Esophagus (tissue), 2 donors: ENCODE measurements around the gene C10orf143. TPM values are rescaled to one million over a fixed set of nuclear protein-coding genes. Genes with fewer than 3 reads are reported as not detected.
A peak's percentile ranks its signal among the peaks of the same experiment; 100 is the strongest.
"Not testable (repeated sequence)": the region's sequence is repeated elsewhere in the genome, so short reads cannot be mapped to it uniquely, and the experiment has no call there.

Source experiments
- H3K27ac ChIP-seq, 2 donors: one replicate each; pipeline ENCODE4 v1.5.1; 2013; ENCODE audit warnings: low read depth in 2 of 2, mild to moderate bottlenecking in 2 of 2, inconsistent platforms in 1 of 2, low read length in 1 of 2, moderate library complexity in 1 of 2
- H3K27me3 ChIP-seq, 2 donors: one replicate each; pipeline ENCODE4 v1.6.1; 2013; ENCODE audit warnings: low read length in 2 of 2, control low read depth in 1 of 2, mild to moderate bottlenecking in 1 of 2; ENCODE audit not compliant: insufficient read depth in 2 of 2, control insufficient read depth in 1 of 2
- H3K36me3 ChIP-seq, 2 donors: one replicate each; pipeline ENCODE4 v1.6.1; 2013; ENCODE audit warnings: low read length in 1 of 2; ENCODE audit not compliant: control insufficient read depth in 2 of 2, insufficient read depth in 2 of 2
- H3K4me1 ChIP-seq, 2 donors: one replicate each; pipeline ENCODE4 v1.6.1; 2013; ENCODE audit warnings: low read length in 1 of 2; ENCODE audit not compliant: control insufficient read depth in 2 of 2, insufficient read depth in 2 of 2
- H3K4me3 ChIP-seq, 2 donors: one replicate each; pipeline ENCODE4 v1.5.1; 2013; ENCODE audit warnings: low read length in 2 of 2, mild to moderate bottlenecking in 2 of 2, low read depth in 1 of 2, moderate library complexity in 1 of 2
- H3K9me3 ChIP-seq, 2 donors: one replicate each; pipeline ENCODE4 v1.6.1; 2013; ENCODE audit warnings: mild to moderate bottlenecking in 2 of 2, low read depth in 1 of 2, low read length in 1 of 2, moderate library complexity in 1 of 2; ENCODE audit not compliant: control insufficient read depth in 2 of 2, insufficient read depth in 1 of 2
- WGBS, 2 donors: extraction: QIAGEN DNeasy Blood & Tissue Kit; methylation state at CpG; one replicate each; pipeline ENCODE4 v1.1.7; 2013; 5-methylcytosine and 5-hydroxymethylcytosine counted together
- polyA plus RNA-seq, 2 donors: library from polyadenylated mRNA; stranded (reverse); fragments of 200-250 nt; gene quantifications; one replicate each; pipeline ENCODE4 v1.2.3, GENCODE V29; 2013
- donor health status: healthy with polysubstance abuse.
- donor health status: Bipolar disorder and iron deficiency.

C10orf143 gene
- polyA plus RNA-seq, 2 donors, result 3.7 to 6.3 TPM

DNA sequence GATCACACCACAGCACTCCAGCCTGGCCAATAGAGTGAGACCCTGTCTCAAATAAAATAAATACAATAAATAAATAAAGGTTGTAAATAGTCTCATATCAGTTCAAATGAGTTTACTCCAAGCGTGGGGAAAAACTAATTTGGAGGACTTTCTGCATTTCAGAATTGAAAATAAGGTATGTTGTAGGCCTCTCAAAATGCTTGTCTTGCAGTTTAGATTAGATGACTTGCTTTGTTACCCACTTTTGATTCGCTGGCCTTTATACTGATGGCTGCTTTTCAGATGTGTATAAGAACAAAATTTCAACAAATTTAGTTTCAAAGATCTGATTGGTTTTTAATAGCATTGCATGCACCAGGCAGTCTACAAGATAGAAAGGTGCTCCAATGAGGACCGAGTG, 2.2 kb upstream of the C10orf143 start:
- H3K27me3 ChIP-seq, result no peaks in the 10 kb centered on the region
- H3K27ac ChIP-seq, result no peak overlapping the region
- H3K36me3 ChIP-seq, result no peaks in the 10 kb centered on the region
- H3K9me3 ChIP-seq, result no peaks in the 10 kb centered on the region
- H3K4me1 ChIP-seq, result peaks cover 0 to 6% of the 10 kb centered on the region in 2 donors
- 93 to 95% methylated on average over 3 of the region's 3 CpGs for WGBS, 2 donors
- no peak overlapping the region for H3K4me3 ChIP-seq

DNA sequence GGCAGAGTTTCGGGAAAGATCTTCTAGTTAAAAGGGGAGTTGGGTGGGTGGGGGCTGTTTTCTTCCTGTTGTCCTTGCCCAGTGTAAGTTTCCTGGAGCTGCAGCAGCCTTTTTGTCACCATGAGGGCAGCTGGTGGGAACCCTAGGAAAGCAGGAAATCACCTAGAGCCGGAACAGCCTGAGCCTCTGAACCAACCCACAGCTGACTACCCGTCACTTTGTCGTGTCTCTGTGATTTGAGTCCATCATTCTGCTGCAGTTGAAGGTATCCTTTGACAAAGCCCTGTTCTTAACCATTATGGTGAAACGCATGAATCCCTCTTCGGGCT, 1.2 kb upstream of the C10orf143 start:
- Histone ChIP-seq H3K36me3 (no peaks in the 10 kb centered on the region), H3K9me3 (no peaks in the 10 kb centered on the region), H3K27ac (peak overlapping the region; percentile 93 to 97), H3K27me3 (no peaks in the 10 kb centered on the region), H3K4me3 (peak overlapping the region; percentile 80 to 84), H3K4me1 (peaks cover 0 to 6% of the 10 kb centered on the region in 2 donors)
- 70 to 75% methylated on average over 6 of the region's 6 CpGs for WGBS, 2 donors

DNA sequence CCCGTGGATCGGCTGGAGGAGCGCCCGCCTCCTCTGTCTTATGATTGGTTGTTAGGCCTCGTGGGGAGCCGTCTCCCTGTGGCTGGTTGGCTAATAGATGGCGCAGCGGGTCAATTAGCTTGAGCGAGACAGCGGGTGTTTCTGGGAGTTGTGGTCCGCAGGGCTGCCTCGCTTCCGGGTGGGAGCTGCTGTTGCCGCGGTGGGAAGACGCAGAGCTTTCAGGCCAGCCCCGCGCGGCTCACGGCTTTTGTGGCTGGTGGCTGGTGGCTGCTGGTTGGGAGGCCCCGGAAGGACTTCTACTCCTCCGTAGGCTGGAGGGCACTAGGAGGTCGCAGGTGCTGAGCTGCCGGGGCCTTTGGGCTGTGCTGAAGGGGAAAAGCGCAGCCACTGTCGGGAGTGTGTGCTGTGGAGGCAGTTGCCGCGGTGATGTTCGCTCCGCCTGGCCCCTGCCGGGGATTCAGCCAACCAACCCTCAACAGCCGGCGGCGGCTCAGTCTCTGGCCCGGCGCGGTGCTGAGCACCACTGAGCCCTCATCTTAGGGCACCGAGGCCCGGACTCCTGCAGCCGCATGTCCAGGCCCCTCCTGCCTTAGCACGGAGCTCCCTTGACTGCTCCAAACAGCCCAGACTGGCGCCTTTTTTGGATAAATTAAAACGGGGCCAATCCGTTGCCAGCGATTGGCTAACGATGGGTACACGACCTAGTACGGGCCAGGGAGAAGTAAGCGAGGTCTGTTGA, 652 bp upstream of the C10orf143 start:
- H3K4me3 ChIP-seq, result peak overlapping the region; percentile 80 to 84
- WGBS, 2 donors, result 0% methylated on average over 49 of the region's 49 CpGs
- no peaks in the 10 kb centered on the region for H3K9me3 ChIP-seq
- H3K27me3 ChIP-seq, result no peaks in the 10 kb centered on the region
- H3K36me3 ChIP-seq, result no peaks in the 10 kb centered on the region
- peaks cover 0 to 6% of the 10 kb centered on the region in 2 donors for H3K4me1 ChIP-seq
- H3K27ac ChIP-seq, result peak overlapping the region; percentile 95 to 97

GRCh38 chr10:130109796-130110245, 809 bp downstream of the C10orf143 start:
- no peaks in the 10 kb centered on the region for H3K36me3 ChIP-seq
- H3K9me3 ChIP-seq, result no peaks in the 10 kb centered on the region
- H3K4me1 ChIP-seq, result peaks cover 0 to 6% of the 10 kb centered on the region in 2 donors
- H3K27ac ChIP-seq, result peak overlapping the region; percentile 95 to 97
- no peaks in the 10 kb centered on the region for H3K27me3 ChIP-seq
- peak overlapping the region; percentile 80 to 84 for H3K4me3 ChIP-seq
- WGBS, 2 donors, result 0 to 2% methylated on average over 9 of the region's 9 CpGs

DNA sequence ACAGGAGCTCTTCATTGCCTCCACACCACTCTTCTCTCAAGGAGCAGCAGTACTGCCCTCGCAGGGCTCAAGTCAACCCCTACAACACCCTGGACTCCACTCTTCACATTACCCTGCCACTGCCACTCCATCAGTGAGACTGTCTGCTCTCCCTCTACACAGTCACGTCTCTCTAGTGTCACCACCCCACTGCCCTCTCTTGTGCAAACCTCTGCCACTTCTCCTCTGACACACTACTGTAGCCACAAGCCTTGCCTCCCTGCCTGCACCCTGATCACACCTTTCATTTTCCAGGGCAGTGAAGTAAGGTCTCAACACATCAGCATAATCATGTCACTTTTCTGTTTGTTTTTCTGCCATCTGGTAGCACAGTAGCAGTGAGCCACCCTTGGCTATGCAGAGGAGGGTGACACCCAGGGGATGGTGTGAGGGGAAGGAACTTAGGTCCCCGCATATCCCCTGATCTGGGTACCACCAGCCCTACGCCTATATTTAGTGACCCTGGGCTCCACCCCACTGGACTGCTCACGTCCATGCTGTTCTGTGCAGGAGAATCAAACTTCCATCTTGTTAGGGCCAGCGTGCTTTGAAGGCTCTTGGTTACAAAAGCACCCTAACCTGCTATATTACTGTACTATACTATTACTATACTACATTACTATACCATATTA, 1.6 kb downstream of the C10orf143 start:
- Histone ChIP-seq H3K4me3 (peak overlapping the region in 1 of 2 donors; percentile 84), H3K9me3 (no peaks in the 10 kb centered on the region), H3K27ac (no peak overlapping the region), H3K27me3 (no peaks in the 10 kb centered on the region), H3K36me3 (no peaks in the 10 kb centered on the region), H3K4me1 (peaks cover 1 to 6% of the 10 kb centered on the region in 2 donors)
- WGBS, 2 donors, result 49 to 51% methylated on average over 6 of the region's 6 CpGs

DNA sequence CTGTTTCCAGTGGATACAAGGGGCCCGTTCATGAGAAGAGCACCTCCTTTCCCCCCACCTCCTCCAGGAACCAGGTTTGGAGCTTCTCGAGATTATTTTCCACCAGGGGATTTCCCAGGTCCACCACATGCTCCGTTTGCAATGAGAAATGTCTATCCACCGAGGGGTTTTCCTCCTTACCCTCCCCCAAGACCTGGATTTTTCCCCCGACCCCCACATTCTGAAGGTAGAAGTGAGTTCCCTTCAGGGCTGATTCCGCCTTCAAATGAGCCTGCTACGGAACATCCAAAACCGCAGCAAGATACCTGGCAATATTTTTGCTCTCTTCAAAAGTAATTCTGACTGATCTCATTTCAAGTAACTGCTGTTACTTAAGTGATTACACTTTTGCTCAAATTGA, 2.5 kb downstream of the C10orf143 start:
- not testable (repeated sequence) for H3K27me3 ChIP-seq, H3K9me3 ChIP-seq, H3K36me3 ChIP-seq, H3K4me1 ChIP-seq, H3K27ac ChIP-seq, H3K4me3 ChIP-seq
- 74 to 80% methylated on average over 7 to 8 of the region's 8 CpGs for WGBS, 2 donors

GRCh38 chr10:130105724-130106123, 4.9 kb downstream of the C10orf143 start:
- Histone ChIP-seq H3K36me3 (peaks cover 0 to 2% of the 10 kb centered on the region in 2 donors), H3K27ac (no peak overlapping the region), H3K27me3 (no peaks in the 10 kb centered on the region), H3K4me1 (peaks cover 4 to 6% of the 10 kb centered on the region in 2 donors), H3K4me3 (no peak overlapping the region), H3K9me3 (no peaks in the 10 kb centered on the region)
- WGBS, 2 donors, result 81 to 86% methylated on average over 24 of the region's 24 CpGs

- H3K36me3 ChIP-seq, result peaks cover 0 to 2% of the 10 kb centered on the region in 2 donors
- H3K4me1 ChIP-seq, result peaks cover 0 to 4% of the 10 kb centered on the region in 2 donors
- no peaks in the 10 kb centered on the region for H3K9me3 ChIP-seq
- no peaks in the 10 kb centered on the region for H3K27me3 ChIP-seq
- H3K27ac ChIP-seq, result no peak overlapping the region
- WGBS, 2 donors, result 95 to 97% methylated on average over 6 of the region's 6 CpGs
- H3K4me3 ChIP-seq, result no peak overlapping the region
Measured at GRCh38 chr10:130099344-130099743, 11.3 kb downstream of the C10orf143 start.

DNA sequence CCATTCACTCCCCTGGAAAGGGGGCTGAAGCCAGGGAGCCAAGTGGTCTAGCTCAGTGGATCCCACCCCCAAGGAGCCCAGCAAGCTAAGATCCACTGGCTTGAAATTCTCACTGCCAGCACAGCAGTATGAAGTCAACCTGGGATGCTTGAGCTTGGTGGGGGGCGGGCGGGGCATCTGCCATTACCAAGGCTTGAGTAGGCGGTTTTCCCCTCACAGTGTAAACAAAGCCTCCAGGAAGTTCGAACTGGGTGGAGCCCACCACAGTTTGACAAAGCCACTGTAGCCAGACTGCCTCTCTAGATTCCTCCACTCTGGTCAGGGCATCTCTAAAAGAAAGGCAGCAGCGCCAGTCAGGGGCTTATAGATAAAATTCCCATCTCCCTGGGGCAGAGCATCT, 20.1 kb downstream of the C10orf143 start:
- not testable (repeated sequence) for H3K27ac ChIP-seq, H3K36me3 ChIP-seq, H3K4me3 ChIP-seq, H3K9me3 ChIP-seq, H3K4me1 ChIP-seq, H3K27me3 ChIP-seq
- WGBS, 2 donors, result 75 to 88% methylated on average over 5 of the region's 5 CpGs

DNA sequence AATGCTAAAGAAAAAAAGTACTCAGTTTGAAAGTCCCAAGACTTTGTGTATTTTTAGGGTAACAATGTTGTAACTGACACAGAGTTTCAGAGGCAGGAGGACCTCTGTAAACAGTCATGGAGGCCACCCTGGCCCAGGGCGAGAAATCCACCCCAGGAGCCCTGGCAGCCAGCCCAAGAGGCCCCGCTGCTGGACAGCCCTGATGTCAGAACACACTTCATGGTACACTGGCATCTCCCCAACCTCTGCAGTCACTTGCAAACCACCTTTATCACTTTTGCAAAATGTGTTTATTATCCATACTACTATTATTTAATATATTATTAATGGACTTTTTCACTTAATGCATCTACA, 30.2 kb downstream of the C10orf143 start:
- Histone ChIP-seq H3K27ac (no peak overlapping the region), H3K27me3 (no peaks in the 10 kb centered on the region), H3K36me3 (no peaks in the 10 kb centered on the region), H3K4me1 (no peaks in the 10 kb centered on the region), H3K9me3 (no peaks in the 10 kb centered on the region), H3K4me3 (no peak overlapping the region)
- WGBS, 2 donors, result 83 to 91% methylated on average over 2 of the region's 2 CpGs
